Colon (tissue), 2 donors: ENCODE data around the gene RAB24.
"Not testable (repeated sequence)": the region's sequence is repeated elsewhere in the genome, so short reads cannot be mapped to it uniquely, and the experiment has no call there.

Source experiments
- FAIRE-seq: peaks from 2 replicates; lab custom pipeline; 2012; peaks lifted over from hg19 to GRCh38; lab: Jason Lieb, UNC
- donor health status: control.
- donor health status: control.

RAB24 gene

GRCh38 chr5:177293819-177294581 lies 9.5 kb downstream of the RAB24 start:
- FAIRE-seq, result no peak

GRCh38 chr5:177291735-177292134 lies 11.8 kb downstream of the RAB24 start:
- FAIRE-seq, result no peak

- no peak for FAIRE-seq
Observed at GRCh38 chr5:177290816-177291596, 12.5 kb downstream of the RAB24 start.

DNA sequence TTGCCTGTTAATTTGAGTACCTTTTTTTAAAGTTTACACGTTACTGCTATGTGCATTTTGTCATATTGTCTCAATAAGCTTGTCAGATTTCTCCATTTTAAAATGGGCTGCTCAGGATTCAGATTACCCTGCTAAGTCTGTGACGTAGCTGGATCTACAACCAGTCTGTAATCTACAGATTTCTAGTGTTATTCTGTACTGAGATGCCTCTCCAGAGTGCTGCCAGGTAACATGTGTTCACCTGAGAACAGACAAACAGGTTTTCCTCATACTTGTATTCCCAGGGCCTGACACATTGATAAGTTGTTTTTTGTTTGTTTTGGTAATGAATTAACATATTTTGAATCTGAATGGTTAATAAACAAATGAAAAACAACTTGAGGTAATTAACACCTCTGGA lies 15.3 kb downstream of the RAB24 start:
- FAIRE-seq, result no peak

DNA sequence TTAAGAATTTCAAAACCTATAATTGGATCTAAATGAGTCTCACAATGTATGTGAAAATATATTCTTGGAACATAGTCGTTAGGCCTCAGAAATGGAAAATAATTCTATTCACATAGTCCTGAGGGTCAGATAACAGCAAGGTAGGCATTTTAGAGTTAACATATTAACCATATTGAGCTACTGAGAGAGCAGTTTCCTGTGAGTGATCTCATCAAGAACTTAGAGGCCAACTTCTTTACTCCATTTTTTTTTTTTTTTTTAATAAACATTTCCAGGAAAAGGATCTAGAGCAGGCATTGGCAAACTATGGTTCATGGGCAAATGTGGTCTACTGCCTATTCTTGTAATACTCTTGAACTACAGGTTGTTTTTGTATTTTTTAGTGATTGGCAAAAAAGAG lies 26.6 kb downstream of the RAB24 start:
- FAIRE-seq, result no peak

DNA sequence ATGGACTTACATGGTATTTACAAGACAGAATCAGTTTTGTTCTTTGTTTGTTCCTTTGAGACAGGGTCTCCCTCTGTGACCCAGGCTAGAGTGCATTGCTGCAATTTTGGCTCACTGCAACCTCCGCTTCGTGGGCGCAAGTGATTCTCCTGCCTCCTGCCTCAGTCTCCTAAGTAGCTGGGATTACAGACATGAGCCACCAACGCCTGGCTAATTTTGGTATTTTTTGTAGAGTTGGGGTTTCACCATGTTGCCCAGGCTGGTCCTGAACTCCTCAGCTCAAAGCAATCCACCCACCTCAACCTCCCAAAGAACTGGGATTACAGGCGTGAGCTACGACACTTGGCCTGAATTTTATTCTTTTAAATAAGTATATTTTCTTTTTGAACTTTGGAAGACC lies 27.6 kb downstream of the RAB24 start:
- FAIRE-seq, result no peak

DNA sequence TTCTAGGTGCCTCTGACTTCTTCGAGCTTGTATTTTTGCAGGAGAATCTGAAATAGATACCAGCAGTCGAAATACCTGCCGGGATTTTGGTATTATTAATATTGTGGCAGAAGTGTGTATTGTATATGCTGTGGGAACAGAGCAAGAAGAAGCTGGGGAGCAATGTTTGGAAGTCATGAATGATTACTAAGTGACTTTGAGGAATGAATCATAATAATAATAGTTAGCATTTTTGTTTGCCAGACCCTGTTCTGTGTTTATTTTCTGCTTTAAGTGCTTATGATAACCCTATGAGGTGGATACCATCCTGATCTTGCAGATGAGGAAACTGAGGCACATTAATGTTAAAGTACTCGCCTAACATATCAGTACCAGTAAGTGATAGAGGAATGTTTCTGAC lies 32.4 kb downstream of the RAB24 start:
- no peak for FAIRE-seq

DNA sequence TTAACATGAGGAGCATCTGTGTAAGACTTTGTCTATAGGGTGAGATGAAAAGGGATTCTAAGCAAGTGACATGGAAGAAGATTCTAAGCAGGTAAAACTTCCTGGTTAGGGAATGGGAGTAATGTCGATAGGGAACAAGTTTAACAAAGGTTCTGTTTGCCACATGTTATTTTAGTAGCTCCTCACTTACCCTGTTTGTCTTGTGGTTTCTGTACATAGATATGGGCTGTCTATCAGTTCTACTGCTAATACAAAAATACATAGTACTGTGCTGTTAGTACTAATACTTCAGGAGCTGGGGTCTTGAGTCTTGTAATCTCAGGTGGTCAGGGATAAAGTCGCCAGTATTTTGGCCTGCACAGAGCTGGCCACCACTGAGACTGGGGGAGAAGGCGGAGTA lies 32.9 kb downstream of the RAB24 start:
- no peak for FAIRE-seq

- no peak for FAIRE-seq
Observed at GRCh38 chr5:177269976-177270375, 33.5 kb downstream of the RAB24 start.

- no peak for FAIRE-seq
Observed at GRCh38 chr5:177269232-177269895, 34.2 kb downstream of the RAB24 start.

- no peak for FAIRE-seq
Observed at GRCh38 chr5:177265395-177265794, 38.1 kb downstream of the RAB24 start.

GRCh38 chr5:177264178-177264577 lies 39.3 kb downstream of the RAB24 start:
- no peak for FAIRE-seq

GRCh38 chr5:177261510-177261909 lies 42.0 kb downstream of the RAB24 start:
- no peak for FAIRE-seq

DNA sequence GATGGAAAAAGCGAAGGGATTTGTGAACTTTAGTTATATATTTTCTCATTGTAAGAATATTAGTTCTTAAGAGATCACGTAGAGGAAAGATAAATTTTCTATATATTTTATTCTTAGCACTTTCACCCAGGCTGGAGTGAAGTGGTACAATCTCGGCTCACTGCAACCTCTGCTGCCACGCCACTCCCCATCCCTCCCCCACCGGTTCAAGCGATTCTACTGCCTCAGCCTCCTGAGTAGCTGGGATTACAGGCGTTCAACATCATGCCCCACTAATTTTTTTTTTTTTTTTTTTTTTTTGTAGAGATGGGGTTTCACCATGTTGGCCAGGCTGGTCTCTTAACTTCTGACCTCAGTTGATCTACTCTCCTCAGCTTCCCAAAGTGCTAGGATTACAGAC lies 42.6 kb downstream of the RAB24 start:
- FAIRE-seq, result no peak

GRCh38 chr5:177258711-177259110 lies 44.8 kb downstream of the RAB24 start:
- not testable (repeated sequence) for FAIRE-seq

- no peak for FAIRE-seq
Observed at GRCh38 chr5:177256296-177256695, 47.2 kb downstream of the RAB24 start.

DNA sequence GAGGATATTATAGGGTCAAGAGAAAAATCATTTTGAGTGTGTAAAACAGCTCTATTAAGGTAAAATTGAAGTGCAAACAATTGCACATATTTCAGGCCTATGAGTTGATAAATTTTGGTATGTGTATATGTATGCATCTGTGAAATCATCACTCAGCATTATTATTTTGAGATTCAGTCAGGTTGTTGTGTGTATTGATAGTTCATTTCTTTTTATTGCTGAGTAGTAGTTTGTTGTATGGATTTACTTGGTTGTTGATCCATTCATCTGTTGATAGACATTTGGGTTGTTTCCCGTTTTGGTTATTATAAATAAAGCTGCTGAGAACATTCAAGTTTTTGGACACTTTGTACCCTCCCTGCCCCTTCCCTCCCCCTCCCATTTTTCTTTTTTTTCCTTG lies 50.3 kb downstream of the RAB24 start:
- FAIRE-seq, result no peak
